ENCODE measurements around the gene PSME3IP1. TPM values are rescaled to one million over a fixed set of nuclear protein-coding genes. Genes with fewer than 3 reads are reported as not detected.

PSME3IP1 gene
- total and polyA plus RNA-seq, 2 experiments from 2014 or later = 78.0 to 105 TPM

DNA sequence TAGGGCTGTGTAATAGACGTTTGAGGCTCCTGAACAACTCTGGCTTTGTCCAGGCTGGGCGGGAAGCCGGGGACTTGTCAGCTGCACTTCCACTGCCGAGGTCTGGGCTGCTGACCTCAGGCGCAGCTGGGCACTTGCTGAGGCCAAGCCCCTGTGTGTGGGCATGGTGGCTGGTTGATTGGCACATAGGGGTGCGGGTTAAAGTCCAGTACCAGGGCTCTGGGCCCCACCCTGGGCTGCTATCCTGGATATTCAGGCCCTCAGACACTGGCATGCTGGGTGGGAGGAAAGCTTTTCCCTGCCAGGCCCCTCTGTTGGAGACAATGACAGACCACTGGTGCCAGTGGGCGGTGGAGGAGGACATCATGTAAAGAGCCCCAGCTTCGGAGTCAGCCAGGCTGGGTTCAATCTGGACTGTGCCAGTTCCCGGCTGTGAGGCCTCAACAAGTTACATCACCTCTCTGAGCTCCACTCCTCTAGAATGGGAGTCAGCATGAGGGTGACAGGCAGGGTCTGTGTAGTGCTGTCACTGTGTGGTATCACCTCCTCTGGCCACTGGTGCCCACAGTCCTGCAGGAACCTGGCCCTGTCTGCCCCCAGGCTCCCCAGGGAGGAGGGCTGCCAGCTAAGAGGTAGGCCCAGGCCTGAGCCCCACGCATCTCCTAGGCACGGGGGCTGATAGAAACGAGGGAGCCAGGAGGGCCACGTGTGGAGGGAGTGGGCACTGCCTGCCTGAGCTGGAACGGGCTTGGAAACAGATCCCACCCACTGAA, 42.5 kb downstream of the PSME3IP1 start:
- H2AFZ ChIP-seq = no peak overlapping the region
- DNase-seq (ENCODE audit: low spot score) (no peak), ATAC-seq (no peak)
- H3K4me1 ChIP-seq (ENCODE audit: insufficient read depth) = peaks cover 23% of the 10 kb centered on the region
- Mint-ChIP-seq H3K4me3 (no peak overlapping the region), H3K4me1 (peaks cover 34% of the 10 kb centered on the region), H3K27me3 (ENCODE audit: insufficient read depth, low read depth, poor library complexity) (peaks cover 18% of the 10 kb centered on the region), H3K36me3 (ENCODE audit: low read depth) (no peaks in the 10 kb centered on the region; the same call in 2 of the 3 replicates), H3K27ac (no peak overlapping the region), H3K9me3 (no peaks in the 10 kb centered on the region)
- no peak overlapping the region for H3K4me2 ChIP-seq
- H4K20me1 ChIP-seq (replicated peaks; ENCODE audit: insufficient read depth) = no peaks in the 10 kb centered on the region
- no peaks in the 10 kb centered on the region for H3K79me2 ChIP-seq (replicated peaks; ENCODE audit: insufficient read depth)
- H3K27ac ChIP-seq (ENCODE audit: low read depth) = no peak overlapping the region
- H3F3A ChIP-seq (replicated peaks; ENCODE audit: low read depth) = no peaks in the 10 kb centered on the region
- H3K27me3 ChIP-seq (ENCODE audit: insufficient read depth) = no peaks in the 10 kb centered on the region
- no peaks in the 10 kb centered on the region for H3K36me3 ChIP-seq (ENCODE audit: insufficient read depth)
- no peak overlapping the region for H3K4me3 ChIP-seq
- H3K9me2 ChIP-seq (ENCODE audit: insufficient read depth) = no peaks in the 10 kb centered on the region
- no peak for TF ChIP-seq EZH2 (IDR thresholded peaks at IDR 0.05; ENCODE audit: low read depth, unreplicated experiment)
- TF ChIP-seq, protein P1, sequence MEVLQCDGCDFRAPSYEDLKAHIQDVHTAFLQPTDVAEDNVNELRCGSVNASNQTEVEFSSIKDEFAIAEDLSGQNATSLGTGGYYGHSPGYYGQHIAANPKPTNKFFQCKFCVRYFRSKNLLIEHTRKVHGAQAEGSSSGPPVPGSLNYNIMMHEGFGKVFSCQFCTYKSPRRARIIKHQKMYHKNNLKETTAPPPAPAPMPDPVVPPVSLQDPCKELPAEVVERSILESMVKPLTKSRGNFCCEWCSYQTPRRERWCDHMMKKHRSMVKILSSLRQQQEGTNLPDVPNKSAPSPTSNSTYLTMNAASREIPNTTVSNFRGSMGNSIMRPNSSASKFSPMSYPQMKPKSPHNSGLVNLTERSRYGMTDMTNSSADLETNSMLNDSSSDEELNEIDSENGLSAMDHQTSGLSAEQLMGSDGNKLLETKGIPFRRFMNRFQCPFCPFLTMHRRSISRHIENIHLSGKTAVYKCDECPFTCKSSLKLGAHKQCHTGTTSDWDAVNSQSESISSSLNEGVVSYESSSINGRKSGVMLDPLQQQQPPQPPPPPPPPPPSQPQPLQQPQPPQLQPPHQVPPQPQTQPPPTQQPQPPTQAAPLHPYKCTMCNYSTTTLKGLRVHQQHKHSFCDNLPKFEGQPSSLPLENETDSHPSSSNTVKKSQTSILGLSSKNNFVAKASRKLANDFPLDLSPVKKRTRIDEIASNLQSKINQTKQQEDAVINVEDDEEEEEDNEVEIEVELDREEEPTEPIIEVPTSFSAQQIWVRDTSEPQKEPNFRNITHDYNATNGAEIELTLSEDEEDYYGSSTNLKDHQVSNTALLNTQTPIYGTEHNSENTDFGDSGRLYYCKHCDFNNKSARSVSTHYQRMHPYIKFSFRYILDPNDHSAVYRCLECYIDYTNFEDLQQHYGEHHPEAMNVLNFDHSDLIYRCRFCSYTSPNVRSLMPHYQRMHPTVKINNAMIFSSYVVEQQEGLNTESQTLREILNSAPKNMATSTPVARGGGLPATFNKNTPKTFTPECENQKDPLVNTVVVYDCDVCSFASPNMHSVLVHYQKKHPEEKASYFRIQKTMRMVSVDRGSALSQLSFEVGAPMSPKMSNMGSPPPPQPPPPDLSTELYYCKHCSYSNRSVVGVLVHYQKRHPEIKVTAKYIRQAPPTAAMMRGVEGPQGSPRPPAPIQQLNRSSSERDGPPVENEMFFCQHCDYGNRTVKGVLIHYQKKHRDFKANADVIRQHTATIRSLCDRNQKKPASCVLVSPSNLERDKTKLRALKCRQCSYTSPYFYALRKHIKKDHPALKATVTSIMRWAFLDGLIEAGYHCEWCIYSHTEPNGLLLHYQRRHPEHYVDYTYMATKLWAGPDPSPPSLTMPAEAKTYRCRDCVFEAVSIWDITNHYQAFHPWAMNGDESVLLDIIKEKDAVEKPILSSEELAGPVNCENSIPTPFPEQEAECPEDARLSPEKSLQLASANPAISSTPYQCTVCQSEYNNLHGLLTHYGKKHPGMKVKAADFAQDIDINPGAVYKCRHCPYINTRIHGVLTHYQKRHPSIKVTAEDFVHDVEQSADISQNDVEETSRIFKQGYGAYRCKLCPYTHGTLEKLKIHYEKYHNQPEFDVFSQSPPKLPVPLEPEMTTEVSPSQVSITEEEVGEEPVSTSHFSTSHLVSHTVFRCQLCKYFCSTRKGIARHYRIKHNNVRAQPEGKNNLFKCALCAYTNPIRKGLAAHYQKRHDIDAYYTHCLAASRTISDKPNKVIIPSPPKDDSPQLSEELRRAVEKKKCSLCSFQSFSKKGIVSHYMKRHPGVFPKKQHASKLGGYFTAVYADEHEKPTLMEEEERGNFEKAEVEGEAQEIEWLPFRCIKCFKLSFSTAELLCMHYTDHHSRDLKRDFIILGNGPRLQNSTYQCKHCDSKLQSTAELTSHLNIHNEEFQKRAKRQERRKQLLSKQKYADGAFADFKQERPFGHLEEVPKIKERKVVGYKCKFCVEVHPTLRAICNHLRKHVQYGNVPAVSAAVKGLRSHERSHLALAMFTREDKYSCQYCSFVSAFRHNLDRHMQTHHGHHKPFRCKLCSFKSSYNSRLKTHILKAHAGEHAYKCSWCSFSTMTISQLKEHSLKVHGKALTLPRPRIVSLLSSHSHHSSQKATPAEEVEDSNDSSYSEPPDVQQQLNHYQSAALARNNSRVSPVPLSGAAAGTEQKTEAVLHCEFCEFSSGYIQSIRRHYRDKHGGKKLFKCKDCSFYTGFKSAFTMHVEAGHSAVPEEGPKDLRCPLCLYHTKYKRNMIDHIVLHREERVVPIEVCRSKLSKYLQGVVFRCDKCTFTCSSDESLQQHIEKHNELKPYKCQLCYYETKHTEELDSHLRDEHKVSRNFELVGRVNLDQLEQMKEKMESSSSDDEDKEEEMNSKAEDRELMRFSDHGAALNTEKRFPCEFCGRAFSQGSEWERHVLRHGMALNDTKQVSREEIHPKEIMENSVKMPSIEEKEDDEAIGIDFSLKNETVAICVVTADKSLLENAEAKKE (CRISPR knock-in tag; IDR thresholded peaks at IDR 0.05) = no peak

DNA sequence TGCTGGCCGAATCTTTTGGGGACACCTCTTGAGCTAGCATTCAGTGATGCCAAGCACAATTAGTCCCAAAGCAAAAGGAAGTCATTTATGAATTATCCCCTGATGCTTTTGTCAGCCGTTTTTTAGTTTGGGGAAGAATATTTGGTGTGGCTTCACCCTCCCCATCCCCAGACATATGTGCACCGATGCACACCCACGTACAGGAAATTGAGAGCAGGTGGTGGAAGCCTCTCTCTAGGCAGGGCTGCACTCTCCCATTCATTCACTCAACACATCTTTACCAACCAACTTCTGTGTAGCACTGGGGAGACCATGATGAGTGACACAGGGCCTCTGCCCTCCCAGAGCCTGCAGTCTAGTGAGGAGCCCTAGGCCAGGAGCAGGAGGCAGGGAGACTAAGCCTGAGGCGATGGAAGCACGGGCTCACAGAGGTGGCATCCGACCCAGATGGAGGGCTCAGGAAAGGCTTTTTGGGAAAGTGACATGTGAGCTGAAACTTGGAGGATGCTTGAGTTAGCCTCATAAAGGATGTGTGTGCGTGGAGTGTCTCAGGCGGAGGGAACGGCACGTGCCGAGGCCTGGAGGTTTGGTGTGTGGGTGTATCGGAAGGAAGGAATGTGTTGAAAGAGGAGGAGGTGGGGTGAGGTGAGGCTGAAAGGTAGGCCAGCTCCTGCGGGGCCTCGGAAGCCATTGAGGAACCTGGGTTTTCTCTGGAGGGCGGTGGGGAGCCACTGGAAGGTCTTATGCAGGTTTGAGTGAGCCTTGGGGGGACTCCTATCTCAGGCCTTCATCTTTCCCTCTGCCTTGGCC, 43.8 kb downstream of the PSME3IP1 start:
- Mint-ChIP-seq H3K4me1 (peaks cover 21% of the 10 kb centered on the region), H3K9me3 (no peaks in the 10 kb centered on the region), H3K36me3 (ENCODE audit: low read depth) (no peaks in the 10 kb centered on the region), H3K27me3 (ENCODE audit: insufficient read depth, low read depth, poor library complexity) (peaks cover 10% of the 10 kb centered on the region), H3K4me3 (no peak overlapping the region), H3K27ac (no peak overlapping the region; the same call in 1 of the 2 replicates)
- H3K79me2 ChIP-seq (replicated peaks; ENCODE audit: insufficient read depth) = no peaks in the 10 kb centered on the region
- H3K9me2 ChIP-seq (ENCODE audit: insufficient read depth) = no peaks in the 10 kb centered on the region
- ATAC-seq = no peak
- no peak overlapping the region for H2AFZ ChIP-seq
- H3K36me3 ChIP-seq (ENCODE audit: insufficient read depth) = no peaks in the 10 kb centered on the region
- H3K27ac ChIP-seq (ENCODE audit: low read depth) = no peak overlapping the region
- DNase-seq (ENCODE audit: low spot score) = no peak
- no peaks in the 10 kb centered on the region for H3F3A ChIP-seq (replicated peaks; ENCODE audit: low read depth)
- H3K4me2 ChIP-seq = no peak overlapping the region
- H3K4me1 ChIP-seq (ENCODE audit: insufficient read depth) = peaks cover 10% of the 10 kb centered on the region
- no peaks in the 10 kb centered on the region for H4K20me1 ChIP-seq (replicated peaks; ENCODE audit: insufficient read depth)
- no peaks in the 10 kb centered on the region for H3K27me3 ChIP-seq (ENCODE audit: insufficient read depth)
- no peak overlapping the region for H3K4me3 ChIP-seq
- TF ChIP-seq ZNF114 (CRISPR knock-in tag; IDR thresholded peaks at IDR 0.05) (no peak), EZH2phosphoT487 (IDR thresholded peaks at IDR 0.05; ENCODE audit: unreplicated experiment) (no peak), JUNB (IDR thresholded peaks at IDR 0.05; ENCODE audit: unreplicated experiment) (no peak), POLR2AphosphoS5 (IDR thresholded peaks at IDR 0.05; ENCODE audit: low read depth) (no peak), CREB1 (CRISPR knock-in tag; IDR thresholded peaks at IDR 0.05; ENCODE audit: low read depth) (no peak)
- TF ChIP-seq, protein P2, sequence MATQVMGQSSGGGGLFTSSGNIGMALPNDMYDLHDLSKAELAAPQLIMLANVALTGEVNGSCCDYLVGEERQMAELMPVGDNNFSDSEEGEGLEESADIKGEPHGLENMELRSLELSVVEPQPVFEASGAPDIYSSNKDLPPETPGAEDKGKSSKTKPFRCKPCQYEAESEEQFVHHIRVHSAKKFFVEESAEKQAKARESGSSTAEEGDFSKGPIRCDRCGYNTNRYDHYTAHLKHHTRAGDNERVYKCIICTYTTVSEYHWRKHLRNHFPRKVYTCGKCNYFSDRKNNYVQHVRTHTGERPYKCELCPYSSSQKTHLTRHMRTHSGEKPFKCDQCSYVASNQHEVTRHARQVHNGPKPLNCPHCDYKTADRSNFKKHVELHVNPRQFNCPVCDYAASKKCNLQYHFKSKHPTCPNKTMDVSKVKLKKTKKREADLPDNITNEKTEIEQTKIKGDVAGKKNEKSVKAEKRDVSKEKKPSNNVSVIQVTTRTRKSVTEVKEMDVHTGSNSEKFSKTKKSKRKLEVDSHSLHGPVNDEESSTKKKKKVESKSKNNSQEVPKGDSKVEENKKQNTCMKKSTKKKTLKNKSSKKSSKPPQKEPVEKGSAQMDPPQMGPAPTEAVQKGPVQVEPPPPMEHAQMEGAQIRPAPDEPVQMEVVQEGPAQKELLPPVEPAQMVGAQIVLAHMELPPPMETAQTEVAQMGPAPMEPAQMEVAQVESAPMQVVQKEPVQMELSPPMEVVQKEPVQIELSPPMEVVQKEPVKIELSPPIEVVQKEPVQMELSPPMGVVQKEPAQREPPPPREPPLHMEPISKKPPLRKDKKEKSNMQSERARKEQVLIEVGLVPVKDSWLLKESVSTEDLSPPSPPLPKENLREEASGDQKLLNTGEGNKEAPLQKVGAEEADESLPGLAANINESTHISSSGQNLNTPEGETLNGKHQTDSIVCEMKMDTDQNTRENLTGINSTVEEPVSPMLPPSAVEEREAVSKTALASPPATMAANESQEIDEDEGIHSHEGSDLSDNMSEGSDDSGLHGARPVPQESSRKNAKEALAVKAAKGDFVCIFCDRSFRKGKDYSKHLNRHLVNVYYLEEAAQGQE (IDR thresholded peaks at IDR 0.05; ENCODE audit: unreplicated experiment) = no peak
- TF ChIP-seq, protein P3, sequence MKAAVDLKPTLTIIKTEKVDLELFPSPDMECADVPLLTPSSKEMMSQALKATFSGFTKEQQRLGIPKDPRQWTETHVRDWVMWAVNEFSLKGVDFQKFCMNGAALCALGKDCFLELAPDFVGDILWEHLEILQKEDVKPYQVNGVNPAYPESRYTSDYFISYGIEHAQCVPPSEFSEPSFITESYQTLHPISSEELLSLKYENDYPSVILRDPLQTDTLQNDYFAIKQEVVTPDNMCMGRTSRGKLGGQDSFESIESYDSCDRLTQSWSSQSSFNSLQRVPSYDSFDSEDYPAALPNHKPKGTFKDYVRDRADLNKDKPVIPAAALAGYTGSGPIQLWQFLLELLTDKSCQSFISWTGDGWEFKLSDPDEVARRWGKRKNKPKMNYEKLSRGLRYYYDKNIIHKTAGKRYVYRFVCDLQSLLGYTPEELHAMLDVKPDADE (IDR thresholded peaks at IDR 0.05) = no peak

Measured in GM23338 (cell line).